Measurements from ENCODE around the gene WWC1. TPM values are rescaled to one million over a fixed set of nuclear protein-coding genes. Genes with fewer than 3 reads are reported as not detected.
"Not testable (repeated sequence)": the region's sequence is repeated elsewhere in the genome, so short reads cannot be mapped to it uniquely, and the experiment has no call there.

WWC1 gene
- polyA plus RNA-seq, 4 donors, result 69.7 to 88.4 (median 83.9) TPM

DNA sequence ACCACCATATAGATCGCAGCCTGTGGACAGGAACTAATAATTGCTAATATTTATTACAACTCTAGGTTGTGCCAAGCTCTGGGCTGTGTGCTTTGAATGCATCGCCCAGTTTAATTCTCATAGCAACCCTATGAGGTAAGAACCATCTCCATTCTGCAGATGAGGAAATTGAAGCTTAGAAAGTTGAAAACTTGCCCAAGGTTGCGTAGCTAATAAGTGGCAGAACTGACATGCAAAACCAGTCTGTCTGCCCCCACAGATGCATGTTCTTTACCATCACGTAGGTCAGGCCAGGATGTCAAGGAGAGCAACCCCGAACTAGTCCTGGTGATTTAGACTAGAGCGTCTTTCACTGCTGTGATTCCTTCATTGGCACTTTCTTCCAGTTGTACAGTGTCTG, 15.6 kb downstream of the WWC1 start:
- DNase-seq (ENCODE audit: low read depth in 4 of 4, low spot score in 2 of 4), result no peak

DNA sequence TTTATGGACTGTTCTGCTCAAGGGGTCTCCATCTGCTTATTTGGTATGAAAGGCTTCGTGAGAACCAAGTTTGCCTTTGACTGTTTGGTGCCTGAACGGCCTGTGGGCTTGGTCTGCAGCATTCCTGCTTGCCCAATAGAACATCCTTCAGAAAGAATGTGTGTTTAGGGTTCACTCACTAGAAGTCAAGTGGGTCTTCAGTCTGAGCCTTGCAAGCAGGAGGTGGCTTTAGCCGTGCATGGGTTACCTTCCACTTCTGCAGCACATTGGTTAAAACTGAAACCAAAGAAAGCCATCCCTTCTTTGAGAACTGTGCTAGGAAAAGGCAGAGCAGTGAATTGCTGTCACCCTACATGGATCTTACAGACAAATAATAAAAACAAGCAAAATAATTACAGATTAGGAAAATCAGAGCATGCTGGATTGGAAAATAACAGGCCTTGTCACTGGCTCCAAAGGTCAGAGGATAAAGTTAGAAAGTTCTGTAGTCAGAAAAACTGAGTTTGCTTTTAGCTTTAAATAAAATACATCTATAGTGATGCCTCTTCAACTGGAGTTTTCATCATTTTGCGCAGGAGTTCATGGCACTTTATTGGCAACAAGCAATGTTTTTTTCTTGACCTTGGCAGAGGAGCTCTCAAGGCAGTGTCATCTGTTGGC, 16.6 kb downstream of the WWC1 start:
- DNase-seq (ENCODE audit: low read depth in 4 of 4, low spot score in 2 of 4), result no peak

DNA sequence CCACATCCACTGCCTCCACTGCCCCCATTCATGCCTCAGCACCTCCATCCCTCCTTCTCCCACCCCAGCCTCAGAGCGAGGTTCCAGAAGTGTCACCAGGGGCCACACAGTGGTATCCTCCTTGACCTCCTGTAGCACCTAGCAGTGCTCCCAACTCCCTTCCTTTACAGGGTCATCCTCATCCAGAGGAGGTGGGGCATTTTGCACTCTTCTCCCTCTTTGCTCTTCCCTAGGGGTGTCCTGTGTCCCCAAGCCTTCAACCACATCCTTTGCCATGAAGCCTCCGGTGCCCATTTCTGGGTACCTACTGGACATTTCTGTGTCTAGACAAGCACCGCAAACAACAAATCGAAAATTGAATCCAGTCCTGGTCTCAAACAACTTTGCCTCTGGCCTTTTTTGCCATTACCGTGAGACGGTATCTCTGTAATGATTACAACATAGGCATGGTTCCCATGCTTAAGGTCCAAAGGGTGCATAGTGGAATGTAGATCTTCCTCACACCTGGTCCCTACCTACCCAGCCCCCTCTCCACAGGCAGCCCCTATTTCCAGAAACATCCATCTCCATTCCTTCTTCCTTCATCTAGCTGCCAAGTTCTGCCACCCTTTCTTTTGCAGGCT, 17.6 kb downstream of the WWC1 start:
- DNase-seq (ENCODE audit: low read depth in 4 of 4, low spot score in 2 of 4), result no peak

DNA sequence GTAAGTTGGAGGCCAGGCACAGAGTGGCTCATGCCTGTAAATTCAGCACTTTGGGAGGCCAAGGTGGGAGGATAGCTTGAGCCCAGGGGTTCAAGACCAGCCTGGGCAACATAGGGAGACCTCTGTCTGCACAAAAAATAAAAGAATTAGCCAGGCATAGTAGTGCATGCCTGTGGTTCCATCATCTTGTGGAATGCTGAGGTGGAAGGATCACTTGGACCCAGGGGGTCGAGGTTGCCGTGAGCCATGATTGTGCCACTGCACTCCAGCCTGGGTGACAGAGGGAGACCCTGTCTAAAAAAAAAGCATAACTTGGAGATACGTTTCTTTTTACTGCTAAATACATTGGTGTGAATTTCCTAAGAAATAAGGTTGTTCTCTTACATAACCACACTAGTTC, 19.1 kb downstream of the WWC1 start:
- DNase-seq (ENCODE audit: low read depth in 4 of 4, low spot score in 2 of 4), result not testable (repeated sequence)

DNA sequence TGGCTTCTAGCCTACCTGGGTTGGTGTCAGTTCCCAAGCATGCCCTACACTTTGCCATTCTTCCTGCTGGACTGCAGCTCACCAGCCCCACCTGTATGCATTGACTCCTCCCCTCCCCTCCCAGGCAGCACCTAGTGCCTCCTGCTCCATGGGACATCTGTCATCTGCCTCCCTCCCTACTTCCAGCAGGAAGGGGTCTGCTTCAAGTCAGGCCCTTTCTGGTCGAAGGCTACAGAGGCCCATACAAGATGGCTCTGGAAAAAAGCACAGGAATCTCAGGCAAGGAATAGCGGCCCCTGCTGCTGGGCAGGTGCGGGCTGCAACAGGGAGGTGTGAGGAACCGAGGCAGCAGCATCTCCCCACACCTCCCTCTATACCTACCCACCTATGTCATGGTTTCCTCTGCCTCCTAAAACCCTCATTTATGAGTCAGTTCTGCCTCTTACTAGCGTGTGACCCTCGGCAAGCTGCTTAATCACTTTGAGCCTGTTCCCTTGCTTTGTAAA, 19.7 kb downstream of the WWC1 start:
- no peak for DNase-seq (ENCODE audit: low read depth in 4 of 4, low spot score in 2 of 4)

DNA sequence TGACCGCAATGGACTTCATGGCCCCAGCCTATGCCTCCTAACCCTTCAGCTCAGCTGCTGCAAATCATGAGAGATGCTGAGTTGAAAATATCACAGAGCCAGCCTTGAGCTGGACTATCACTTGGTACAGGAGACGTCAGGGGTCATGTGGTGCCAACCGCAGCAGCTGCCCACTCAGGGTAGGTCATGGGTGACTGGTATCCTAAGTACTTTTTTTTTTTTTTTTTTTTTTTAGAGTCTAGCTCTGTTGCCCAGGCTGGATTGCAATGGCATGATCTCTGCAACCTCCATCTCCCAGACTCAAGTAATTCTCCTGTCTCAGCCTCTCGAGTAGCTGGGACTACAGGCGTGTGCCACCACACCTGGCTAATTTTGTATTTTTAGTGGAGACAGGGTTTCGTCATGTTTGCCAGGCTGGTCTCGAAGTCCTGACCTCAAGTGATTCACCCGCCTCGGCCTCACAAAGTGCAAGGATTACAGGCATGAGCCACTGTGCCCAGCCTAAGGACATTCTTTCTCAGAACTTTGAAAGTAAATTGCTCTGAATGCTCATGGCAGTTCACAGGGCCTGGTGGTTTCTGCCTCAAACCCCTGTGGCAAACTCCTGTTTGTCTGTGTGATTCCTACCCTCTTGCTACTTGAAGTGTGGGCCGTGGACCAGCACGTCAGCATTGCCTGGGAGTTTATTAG, 21.3 kb downstream of the WWC1 start:
- DNase-seq (ENCODE audit: low read depth in 4 of 4, low spot score in 2 of 4), result no peak

DNA sequence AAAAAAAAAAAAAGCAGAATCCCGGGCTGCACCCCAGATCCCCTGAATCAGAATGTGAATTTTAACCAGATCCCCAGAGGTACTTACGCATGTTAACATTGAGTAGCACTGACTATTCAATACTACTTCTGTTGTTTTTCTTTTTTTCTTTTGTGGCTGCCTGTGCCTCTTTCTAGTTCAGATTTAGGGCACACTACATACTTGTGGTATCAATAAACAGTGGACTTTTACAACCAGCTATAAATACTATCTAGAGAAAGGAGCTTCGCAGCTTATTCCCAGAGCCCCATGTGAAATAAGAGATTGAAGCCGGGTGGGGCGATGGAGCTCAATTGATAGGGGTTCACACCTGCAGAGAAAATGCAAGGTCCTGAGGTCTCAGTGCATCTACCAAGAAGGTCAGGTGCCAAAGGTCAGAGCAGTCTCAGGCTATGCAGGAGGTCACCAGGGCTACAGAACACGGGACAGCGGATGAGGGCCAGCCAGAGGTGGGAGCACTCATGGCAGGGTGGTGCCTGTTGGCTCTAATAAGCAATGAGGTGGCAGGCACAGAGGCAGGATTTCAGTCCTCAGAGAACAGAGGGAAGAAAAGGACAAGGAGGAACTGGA, 22.3 kb downstream of the WWC1 start:
- DNase-seq (ENCODE audit: low read depth in 4 of 4, low spot score in 2 of 4), result no peak

DNA sequence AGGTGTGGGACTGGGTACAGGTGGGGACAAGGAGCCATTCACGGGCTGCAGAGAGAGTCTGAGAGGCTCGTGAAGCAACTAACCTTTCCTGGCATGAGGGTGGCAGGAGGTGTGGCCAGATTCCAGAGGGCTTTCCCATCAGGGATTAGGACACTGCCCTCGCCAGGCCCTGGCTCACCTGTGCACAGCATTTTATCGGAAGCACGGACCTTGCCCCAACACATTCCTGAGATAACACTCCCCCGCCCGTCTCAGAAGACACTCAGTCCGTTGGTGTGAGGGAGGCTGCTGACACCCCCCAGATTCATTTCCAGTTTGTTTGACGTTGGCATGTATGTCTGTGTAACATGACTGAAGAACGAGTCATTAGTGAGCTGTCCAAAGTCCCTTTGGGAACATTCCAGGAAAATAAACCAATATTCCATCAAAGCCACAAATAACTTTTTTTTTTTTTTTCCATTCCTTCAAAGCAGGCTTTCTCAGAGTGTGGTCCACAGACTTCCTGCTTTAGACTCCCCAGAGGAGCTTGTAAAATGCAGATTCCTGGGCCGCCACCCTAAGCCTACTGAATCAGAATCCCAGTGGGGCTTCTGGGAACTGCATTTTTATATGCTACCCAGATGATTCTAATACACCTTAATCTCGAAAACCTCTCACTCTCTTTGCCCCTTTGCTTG, 23.4 kb downstream of the WWC1 start:
- DNase-seq (ENCODE audit: low read depth in 4 of 4, low spot score in 2 of 4), result no peak

DNA sequence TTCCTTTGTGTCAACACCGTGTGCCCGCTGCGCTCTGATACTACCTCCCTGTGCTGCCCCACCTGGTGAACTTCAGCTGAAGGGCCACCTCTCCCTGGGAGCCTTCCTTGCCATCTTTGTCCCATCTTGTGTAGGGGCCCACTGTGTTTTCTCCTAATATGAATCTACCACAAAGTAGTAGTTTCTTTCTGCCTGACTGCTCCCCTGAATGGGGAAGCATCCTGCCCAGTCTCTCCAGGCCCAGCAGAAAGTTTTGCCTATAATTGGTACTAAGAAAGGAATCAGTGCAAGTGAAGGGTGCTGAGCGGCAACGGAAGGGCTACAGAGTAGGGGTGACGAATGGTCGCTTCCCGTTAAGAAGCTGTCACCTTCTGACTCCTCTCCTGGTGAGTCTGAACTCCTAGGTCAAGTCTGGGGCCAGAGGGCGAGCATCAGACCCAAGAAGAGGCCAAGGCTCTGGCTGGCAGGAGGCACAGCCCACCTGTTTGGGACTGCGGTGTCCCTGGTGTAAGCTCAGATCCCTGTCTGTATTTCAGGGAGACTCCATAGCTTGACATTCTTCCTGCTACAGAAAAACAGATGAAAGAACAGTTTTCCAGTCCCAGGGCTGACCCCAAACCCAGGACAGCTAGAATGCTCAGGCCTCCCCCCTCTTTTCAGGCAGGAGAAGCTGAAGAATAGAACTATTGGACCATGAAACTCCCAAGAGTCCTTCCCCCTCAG, 24.1 kb downstream of the WWC1 start:
- no peak for DNase-seq (ENCODE audit: low read depth in 4 of 4, low spot score in 2 of 4)

DNA sequence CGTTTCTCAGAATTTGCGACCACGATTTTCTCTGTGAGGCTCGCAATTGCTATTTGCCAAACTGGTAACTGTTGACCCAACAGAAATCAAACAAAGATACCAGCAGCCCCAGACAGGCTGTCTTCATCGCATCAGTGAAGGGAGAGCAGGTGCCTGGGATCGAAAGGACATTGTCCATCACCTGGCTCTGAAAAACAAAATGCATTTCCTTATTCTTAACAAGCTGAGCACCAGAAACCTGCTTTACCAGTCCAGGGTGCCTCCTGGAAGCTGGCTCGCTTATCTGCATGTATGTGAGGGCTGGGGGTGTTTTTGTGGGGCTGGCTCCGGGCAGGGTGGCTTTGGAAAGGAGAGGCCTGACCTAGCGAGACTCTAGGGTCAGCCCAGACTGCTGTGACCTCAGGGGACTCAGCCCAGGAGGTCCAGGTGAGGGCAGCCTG, 24.7 kb downstream of the WWC1 start:
- no peak for DNase-seq (ENCODE audit: low read depth in 4 of 4, low spot score in 2 of 4)

DNA sequence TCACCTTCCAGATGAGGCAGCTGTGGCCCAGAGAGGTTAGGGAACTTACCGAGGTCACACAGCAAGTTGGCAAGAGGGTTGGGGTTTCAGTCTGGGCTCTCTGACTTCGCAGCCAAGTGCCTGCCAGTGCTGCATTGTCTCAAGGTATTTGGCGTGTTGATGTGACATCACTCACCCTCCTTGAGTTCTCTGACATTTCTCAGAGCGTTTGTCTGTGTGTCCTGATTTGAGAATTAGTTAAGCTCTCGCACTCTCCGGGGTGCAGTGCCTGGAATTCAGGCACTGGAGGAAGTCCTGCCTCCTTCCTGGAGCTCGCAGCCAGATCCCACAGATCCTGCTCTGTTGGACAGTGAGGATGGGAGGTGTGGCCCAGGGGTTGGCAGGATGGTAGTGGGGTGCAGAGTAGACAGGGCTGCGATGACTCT, 25.7 kb downstream of the WWC1 start:
- DNase-seq (ENCODE audit: low read depth in 4 of 4, low spot score in 2 of 4), result no peak

DNA sequence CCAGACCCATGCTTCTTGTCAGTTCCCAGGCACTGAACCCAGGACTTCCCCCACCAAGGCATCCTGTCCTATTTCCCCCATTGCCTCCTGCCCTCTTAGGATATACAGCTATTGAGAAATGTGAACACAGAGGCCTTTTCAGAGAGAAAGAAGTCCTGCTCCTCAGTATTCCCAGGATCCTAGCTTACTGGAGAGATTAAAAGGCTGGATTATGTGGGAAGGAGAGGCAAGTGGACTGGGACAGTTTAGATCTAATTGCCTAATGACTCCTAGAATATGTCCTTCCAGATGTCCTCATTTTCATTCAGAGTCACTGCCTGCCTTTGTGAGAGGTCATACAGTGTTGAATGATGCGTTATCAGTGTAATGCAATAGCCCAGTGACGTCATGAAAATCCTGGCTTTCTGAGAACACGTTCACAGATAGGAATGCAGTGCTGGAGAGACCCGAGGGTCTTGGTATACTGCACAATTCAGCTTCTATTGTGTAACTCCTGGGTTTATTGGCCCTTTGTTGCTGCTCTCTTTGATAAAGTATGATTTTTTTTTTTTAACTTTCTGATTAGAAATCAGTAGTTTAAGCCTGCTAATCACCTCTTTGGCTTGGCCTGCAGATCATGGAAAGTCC, 26.2 kb downstream of the WWC1 start:
- DNase-seq (ENCODE audit: low read depth in 4 of 4, low spot score in 2 of 4), result no peak

DNA sequence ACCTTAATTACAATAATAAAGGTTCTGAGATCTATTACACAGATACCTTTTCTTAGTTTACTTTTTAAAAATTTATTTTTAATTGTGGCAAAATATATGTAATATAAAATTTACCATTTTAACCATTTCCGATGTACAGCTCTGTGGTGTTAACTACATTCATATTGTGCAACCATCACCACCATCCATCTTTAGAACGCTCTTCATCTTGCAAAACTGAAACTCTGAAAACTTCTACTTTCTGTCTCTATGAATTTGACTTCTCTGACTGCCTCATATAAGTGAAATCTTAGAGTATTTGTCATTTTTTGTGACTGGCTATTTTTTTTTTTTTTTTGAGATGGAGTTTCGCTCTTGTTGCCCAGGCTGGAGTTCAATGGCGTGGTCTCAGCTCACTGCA, 26.8 kb downstream of the WWC1 start:
- no peak for DNase-seq (ENCODE audit: low read depth in 4 of 4, low spot score in 2 of 4)

DNA sequence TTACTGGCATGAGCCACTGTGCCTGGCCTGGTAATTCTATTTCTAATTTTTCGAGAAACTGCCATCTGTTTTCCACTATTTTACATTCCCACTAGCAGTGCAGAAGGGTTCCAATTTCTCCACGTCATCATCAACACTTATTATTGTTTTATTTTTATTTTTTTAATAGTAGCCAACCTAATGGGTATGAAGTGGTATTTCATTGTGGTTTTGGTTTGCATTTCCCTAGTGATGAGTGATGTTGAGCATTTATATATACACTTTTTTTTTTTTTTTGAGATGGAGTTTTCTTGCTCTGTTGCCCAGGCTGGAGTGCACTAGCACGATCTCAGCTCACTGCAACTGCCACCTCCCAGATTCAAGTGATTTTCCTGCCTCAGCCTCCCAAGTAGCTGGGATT, 28.3 kb downstream of the WWC1 start:
- DNase-seq (ENCODE audit: low read depth in 4 of 4, low spot score in 2 of 4), result no peak

DNA sequence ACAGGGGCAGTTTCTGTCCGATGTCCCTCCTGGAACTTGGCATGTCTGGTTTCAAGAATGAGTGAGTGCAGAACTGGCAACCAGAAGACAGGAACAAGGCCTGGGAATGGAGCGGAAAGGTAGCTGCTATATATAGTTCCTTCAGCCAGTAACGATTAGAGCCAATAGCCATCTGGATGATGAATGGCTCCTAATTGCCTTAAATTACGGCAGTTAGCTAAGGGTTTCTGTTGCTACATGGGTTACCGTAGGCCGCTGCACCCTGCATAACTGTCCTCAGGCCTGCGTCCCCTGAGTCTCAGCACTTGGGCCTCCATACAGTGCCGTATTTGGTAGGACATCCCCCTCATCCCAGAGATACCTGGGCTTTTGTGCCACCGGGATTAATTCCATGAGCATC, 29.4 kb downstream of the WWC1 start:
- no peak for DNase-seq (ENCODE audit: low read depth in 4 of 4, low spot score in 2 of 4)

DNA sequence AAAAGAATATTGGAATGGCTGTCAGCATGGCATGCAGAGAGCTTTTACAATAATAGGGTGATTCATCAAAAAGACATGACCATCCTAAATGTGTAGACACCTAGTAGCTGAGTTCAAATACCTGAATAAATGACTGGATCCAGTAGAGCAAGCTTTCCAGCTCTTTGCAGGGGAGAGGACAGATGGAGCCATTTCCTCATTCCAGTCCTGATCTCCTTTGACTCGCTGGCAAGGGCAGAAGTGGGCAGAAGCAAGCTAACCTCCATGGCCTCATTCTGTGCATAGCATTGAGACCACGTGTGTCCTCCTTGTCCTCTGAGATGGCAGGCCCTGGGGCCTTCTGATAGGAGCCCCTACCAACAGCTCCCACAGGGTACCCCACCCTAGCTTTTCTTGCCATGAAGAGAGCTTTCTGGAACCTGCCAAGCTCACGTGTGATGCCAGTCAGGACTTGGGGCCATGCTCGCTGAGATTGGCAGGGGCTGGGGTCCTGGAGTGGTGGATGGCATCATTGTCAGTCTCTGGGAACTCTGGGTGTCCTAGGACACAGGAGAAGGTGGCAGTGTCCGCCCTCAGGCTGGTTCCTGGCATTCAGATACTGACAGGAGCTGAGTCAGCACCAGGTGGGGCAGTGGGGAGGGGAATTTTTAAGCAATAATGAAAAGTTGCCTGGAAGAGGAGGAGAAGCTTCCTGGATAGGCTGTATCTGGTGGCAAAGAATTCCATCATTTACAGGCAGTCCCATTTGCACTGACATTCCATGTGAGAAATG, 33.6 kb downstream of the WWC1 start:
- no peak for DNase-seq (ENCODE audit: low read depth in 4 of 4, low spot score in 2 of 4)

DNA sequence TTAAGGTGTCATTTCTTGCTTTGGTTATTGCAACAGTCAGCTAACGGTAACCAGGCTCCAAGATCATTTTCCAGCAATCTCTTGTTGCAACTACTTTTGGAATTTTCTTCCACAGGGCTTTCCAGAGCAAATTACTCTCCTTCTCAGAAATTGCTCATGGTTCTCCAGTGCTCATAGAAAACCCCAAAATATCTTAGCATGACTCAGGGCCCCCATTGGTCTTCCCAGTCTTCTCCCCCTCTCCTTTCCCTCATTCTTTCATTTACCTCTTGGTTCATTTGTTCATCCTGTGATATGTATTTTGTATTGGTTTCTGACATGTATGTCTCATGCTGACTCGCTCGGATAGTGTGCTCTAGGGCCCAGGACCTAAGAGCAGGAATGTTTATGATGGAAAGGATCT, 35.6 kb downstream of the WWC1 start:
- DNase-seq (ENCODE audit: low read depth in 4 of 4, low spot score in 2 of 4), result no peak

DNA sequence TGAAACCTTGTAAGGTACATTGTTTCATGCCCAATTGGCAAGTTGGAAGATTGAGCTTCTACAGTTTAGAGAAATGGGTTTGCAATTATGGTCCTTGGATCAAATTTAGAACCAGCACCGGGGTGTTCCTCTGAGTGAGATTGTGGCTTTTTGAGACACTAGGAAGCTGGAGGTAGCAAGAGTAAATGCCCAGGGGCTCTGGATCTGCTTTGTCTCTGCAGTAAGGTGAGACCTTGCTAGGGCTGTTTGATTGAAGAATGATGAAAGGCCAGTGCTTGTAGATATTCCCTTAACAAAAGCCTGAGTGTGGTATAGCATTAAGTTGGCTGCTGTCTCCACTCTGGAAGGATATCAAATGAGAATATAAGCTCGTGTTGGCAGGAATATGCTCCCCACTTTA, 36.0 kb downstream of the WWC1 start:
- DNase-seq (ENCODE audit: low read depth in 4 of 4, low spot score in 2 of 4), result no peak

DNA sequence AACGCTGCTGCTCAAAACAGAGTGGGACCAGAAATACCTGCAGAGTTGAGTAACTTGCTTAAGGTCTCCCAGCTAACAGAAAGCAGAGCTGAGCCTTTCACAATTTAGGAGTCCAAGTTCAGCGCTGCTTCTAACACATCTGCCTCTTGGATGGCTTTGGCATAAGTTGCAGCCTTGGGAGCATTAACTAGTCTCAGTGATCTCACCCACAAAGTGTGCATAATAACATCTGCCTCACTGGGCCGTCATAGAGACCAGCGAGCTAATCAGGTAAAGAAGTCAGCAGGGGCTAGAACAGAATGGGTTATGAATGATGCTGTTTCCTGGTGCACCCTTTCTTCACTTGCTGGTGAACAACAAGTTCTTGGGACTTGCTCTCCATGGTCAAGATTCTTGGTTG, 36.5 kb downstream of the WWC1 start:
- no peak for DNase-seq (ENCODE audit: low read depth in 4 of 4, low spot score in 2 of 4)
